ENCODE measurements around the gene ATXN2. TPM values are rescaled to one million over a fixed set of nuclear protein-coding genes. Genes with fewer than 3 reads are reported as not detected.

Gene ATXN2
- total RNA-seq, 1 donor from 2014 or later, result 69.4 TPM

DNA sequence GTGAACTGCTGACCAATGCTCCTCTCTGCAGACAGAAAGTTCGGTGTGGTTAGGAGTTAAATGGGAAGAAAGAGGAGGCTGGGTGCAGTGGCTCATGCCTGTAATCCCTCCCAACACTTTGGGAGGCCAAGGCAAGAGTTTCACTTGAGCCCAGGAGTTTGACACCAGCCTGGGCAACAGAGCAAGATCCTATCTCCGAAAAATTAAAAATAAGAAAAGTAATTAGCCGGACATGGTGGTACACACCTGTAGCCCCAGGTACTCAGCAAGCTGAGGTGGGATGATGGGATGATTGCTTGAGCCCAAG lies 19.0 kb downstream of the ATXN2 start:
- peaks cover 2% of the 10 kb centered on the region for H3K27me3 Mint-ChIP-seq (ENCODE audit: unreplicated experiment)
- no peaks in the 10 kb centered on the region for H3K9me3 Mint-ChIP-seq (ENCODE audit: unreplicated experiment)
- no peaks in the 10 kb centered on the region for H3K36me3 Mint-ChIP-seq (ENCODE audit: low read depth, unreplicated experiment)
- peaks cover 7% of the 10 kb centered on the region for H3K4me1 Mint-ChIP-seq (ENCODE audit: unreplicated experiment)
- TF ChIP-seq, protein P1, sequence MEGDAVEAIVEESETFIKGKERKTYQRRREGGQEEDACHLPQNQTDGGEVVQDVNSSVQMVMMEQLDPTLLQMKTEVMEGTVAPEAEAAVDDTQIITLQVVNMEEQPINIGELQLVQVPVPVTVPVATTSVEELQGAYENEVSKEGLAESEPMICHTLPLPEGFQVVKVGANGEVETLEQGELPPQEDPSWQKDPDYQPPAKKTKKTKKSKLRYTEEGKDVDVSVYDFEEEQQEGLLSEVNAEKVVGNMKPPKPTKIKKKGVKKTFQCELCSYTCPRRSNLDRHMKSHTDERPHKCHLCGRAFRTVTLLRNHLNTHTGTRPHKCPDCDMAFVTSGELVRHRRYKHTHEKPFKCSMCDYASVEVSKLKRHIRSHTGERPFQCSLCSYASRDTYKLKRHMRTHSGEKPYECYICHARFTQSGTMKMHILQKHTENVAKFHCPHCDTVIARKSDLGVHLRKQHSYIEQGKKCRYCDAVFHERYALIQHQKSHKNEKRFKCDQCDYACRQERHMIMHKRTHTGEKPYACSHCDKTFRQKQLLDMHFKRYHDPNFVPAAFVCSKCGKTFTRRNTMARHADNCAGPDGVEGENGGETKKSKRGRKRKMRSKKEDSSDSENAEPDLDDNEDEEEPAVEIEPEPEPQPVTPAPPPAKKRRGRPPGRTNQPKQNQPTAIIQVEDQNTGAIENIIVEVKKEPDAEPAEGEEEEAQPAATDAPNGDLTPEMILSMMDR (IDR thresholded peaks at IDR 0.05; ENCODE audit: unreplicated experiment), result no peak
- no peak overlapping the region for H3K4me3 Mint-ChIP-seq (ENCODE audit: unreplicated experiment)
- no peak for DNase-seq (ENCODE audit: low spot score)
- no peak overlapping the region for H3K27ac Mint-ChIP-seq (ENCODE audit: unreplicated experiment)

DNA sequence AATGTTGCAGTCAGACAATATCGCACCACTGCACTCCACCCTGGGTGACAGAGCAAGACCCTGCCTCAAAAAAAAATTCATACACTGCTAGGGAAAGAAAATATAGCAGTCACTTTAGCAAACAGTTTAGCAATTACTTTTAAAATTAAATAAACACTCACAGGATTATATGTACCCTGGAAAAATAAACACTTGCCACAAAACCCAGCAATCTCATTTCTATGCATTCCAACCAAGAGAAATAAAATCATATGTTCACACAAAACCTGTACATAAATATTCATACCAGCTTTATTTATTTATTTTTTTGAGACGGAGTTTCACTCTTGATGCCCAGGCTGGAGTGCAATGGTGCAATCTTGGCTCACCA lies 20.2 kb downstream of the ATXN2 start:
- TF ChIP-seq, protein P1 (IDR thresholded peaks at IDR 0.05; ENCODE audit: unreplicated experiment), result no peak

DNA sequence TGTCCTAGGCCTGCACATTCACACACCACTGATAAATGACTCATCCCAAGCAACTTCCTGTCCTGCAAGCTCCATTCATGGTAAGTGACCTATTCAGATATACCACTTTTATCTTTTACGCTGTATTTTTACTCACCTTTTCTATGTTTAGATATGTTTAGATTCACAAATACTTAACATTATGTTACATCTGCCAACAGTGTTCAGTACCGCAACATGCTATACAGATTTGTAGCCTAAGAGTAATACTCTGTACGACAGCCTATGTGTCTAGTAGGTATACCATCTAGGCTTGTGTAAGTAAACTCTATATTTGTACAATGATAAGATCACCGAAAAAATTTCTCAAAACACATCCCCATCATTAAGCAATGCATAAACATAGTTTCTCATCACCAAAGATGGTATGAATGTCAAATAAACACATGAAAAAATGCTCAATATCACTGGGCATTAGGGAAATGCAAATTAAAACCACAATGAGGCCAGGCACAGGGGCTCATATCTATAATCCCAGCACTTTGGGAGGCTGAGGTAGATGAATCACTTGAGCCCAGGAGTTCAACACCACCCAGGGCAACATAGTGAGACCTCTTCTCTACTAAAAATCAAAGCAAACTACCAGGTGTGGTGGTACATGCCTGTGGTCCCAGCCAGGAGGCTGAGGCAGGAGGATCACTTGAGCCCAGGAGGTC lies 20.7 kb downstream of the ATXN2 start:
- no peaks in the 10 kb centered on the region for H3K9me3 Mint-ChIP-seq (ENCODE audit: unreplicated experiment)
- H3K27me3 Mint-ChIP-seq (ENCODE audit: unreplicated experiment), result peaks cover 2% of the 10 kb centered on the region
- peaks cover 7% of the 10 kb centered on the region for H3K4me1 Mint-ChIP-seq (ENCODE audit: unreplicated experiment)
- H3K27ac Mint-ChIP-seq (ENCODE audit: unreplicated experiment), result peak overlapping the region; percentile 46
- peak overlapping the region; percentile 48 for H3K4me3 Mint-ChIP-seq (ENCODE audit: unreplicated experiment)
- TF ChIP-seq, protein P1 (IDR thresholded peaks at IDR 0.05; ENCODE audit: unreplicated experiment), result no peak
- H3K36me3 Mint-ChIP-seq (ENCODE audit: low read depth, unreplicated experiment), result no peaks in the 10 kb centered on the region
- no peak for DNase-seq (ENCODE audit: low spot score)

More for the DNA sequence above, 20.2 kb downstream of the ATXN2 start:
- Mint-ChIP-seq H3K36me3 (ENCODE audit: low read depth, unreplicated experiment) (no peaks in the 10 kb centered on the region), H3K4me1 (ENCODE audit: unreplicated experiment) (peaks cover 7% of the 10 kb centered on the region), H3K27me3 (ENCODE audit: unreplicated experiment) (peaks cover 2% of the 10 kb centered on the region), H3K9me3 (ENCODE audit: unreplicated experiment) (no peaks in the 10 kb centered on the region), H3K27ac (ENCODE audit: unreplicated experiment) (no peak overlapping the region), H3K4me3 (ENCODE audit: unreplicated experiment) (no peak overlapping the region)
- DNase-seq (ENCODE audit: low spot score), result no peak

DNA sequence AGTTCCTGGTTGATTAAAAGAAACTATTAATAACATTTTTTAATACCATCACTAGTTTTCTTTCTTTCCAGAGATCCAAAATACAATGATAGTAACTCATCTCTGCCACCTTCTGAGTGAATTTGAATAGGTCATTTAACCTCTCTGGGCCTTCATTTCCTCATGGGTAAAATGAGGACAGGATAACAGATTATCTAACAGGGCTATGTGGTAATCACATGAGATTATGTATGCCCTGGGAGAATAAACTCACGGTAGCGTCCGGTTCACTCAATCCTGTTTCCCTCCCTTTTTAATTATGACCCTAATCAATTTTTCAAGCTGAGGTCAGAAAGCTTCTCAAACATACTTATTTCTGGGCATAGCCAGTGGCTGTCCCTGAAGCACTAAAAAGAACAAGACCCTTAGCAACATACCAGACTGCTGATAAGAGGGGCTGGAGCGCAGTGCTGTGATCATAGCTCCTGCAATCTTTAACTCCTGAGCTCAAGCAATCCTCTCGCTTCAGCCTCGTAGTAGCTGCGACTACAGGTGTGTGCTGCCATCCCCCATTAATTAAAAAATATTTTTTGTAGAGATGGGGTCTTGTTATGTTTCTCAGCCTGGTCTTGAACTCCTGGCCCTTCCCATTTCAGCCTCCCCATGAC lies 24.2 kb downstream of the ATXN2 start:
- no peaks in the 10 kb centered on the region for H3K36me3 Mint-ChIP-seq (ENCODE audit: low read depth, unreplicated experiment)
- peak overlapping the region; percentile 36 for H3K27ac Mint-ChIP-seq (ENCODE audit: unreplicated experiment)
- H3K27me3 Mint-ChIP-seq (ENCODE audit: unreplicated experiment), result peaks cover 2% of the 10 kb centered on the region
- H3K4me1 Mint-ChIP-seq (ENCODE audit: unreplicated experiment), result peaks cover 16% of the 10 kb centered on the region
- TF ChIP-seq, protein P1 (IDR thresholded peaks at IDR 0.05; ENCODE audit: unreplicated experiment), result no peak
- no peak for DNase-seq (ENCODE audit: low spot score)
- no peak overlapping the region for H3K4me3 Mint-ChIP-seq (ENCODE audit: unreplicated experiment)
- H3K9me3 Mint-ChIP-seq (ENCODE audit: unreplicated experiment), result no peaks in the 10 kb centered on the region

DNA sequence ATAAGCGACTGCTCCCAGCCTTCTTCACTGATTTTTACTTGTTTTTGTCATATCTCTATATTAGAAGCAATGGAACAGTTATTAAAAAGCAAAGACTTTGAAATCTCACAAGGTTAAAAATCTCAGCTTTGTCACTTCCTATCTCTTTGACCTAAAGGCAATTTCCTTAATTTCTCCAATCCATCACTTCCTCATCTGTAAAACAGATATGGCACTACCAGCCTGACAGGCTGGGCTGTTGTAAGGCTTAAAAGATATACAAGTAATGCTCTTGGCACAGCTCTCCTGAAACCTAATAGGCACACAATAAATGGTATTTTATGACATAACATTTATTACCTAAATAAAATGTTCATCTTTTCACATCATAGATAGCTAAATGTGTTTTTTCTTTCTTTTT lies 25.6 kb downstream of the ATXN2 start:
- no peaks in the 10 kb centered on the region for H3K9me3 Mint-ChIP-seq (ENCODE audit: unreplicated experiment)
- no peak overlapping the region for H3K27ac Mint-ChIP-seq (ENCODE audit: unreplicated experiment)
- no peak for DNase-seq (ENCODE audit: low spot score)
- TF ChIP-seq, protein P1 (IDR thresholded peaks at IDR 0.05; ENCODE audit: unreplicated experiment), result no peak
- H3K4me1 Mint-ChIP-seq (ENCODE audit: unreplicated experiment), result peaks cover 25% of the 10 kb centered on the region
- H3K27me3 Mint-ChIP-seq (ENCODE audit: unreplicated experiment), result no peaks in the 10 kb centered on the region
- no peak overlapping the region for H3K4me3 Mint-ChIP-seq (ENCODE audit: unreplicated experiment)
- no peaks in the 10 kb centered on the region for H3K36me3 Mint-ChIP-seq (ENCODE audit: low read depth, unreplicated experiment)

All from endothelial cell (in vitro differentiated cells).